ENCODE measurements around the gene CENPX. TPM values are rescaled to one million over a fixed set of nuclear protein-coding genes. Genes with fewer than 3 reads are reported as not detected.

Gene CENPX
- total and polyA plus RNA-seq, 2 of the 13 experiments (the other 11 are each of a cell fraction or from before 2014, with no cell fraction given) = 92.7 to 170 TPM

GRCh38 chr17:82055965-82056728, 33.5 kb upstream of the CENPX start (continued):
- TF ChIP-seq MTF2 (CRISPR knock-in tag; IDR thresholded peaks at IDR 0.05; ENCODE audit: borderline replicate concordance) (no peak), ZNF704 (CRISPR knock-in tag; IDR thresholded peaks at IDR 0.05; ENCODE audit: borderline replicate concordance) (no peak), ZNF7 (CRISPR knock-in tag; IDR thresholded peaks at IDR 0.05) (no peak), REL (CRISPR knock-in tag; conservative IDR thresholded peaks at IDR 0.05) (0 out of 2 replicates have a peak, but pooled peaks have one; percentile 60), NFE2L1 (CRISPR knock-in tag; IDR thresholded peaks at IDR 0.05; ENCODE audit: borderline replicate concordance) (no peak), THAP9 (CRISPR knock-in tag; IDR thresholded peaks at IDR 0.05; ENCODE audit: borderline replicate concordance) (no peak), ZNF577 (CRISPR knock-in tag; IDR thresholded peaks at IDR 0.05; ENCODE audit: borderline replicate concordance, low read depth) (no peak), MLLT10 (CRISPR knock-in tag; IDR thresholded peaks at IDR 0.05) (0 out of 2 replicates have a peak, but pooled peaks have one; percentile 44), SRSF1 (optimal IDR thresholded peaks at IDR 0.05; ENCODE audit: low read depth, low read length) (no peak), ZNF550 (CRISPR knock-in tag; IDR thresholded peaks at IDR 0.05; ENCODE audit: borderline replicate concordance) (0 out of 2 replicates have a peak, but pooled peaks have one; percentile 23), NKX3-1 (CRISPR knock-in tag; IDR thresholded peaks at IDR 0.05) (no peak), ZNF232 (CRISPR knock-in tag; IDR thresholded peaks at IDR 0.05; ENCODE audit: borderline replicate concordance) (no peak), ZNF773 (CRISPR knock-in tag; IDR thresholded peaks at IDR 0.05; ENCODE audit: borderline replicate concordance) (0 out of 2 replicates have a peak, but pooled peaks have one; percentile 14), ZNF441 (CRISPR knock-in tag; IDR thresholded peaks at IDR 0.05; ENCODE audit: borderline replicate concordance) (no peak), ZNF878 (CRISPR knock-in tag; IDR thresholded peaks at IDR 0.05) (no peak), SKIL (CRISPR knock-in tag; IDR thresholded peaks at IDR 0.05; ENCODE audit: borderline replicate concordance) (no peak), ZNF496 (CRISPR knock-in tag; IDR thresholded peaks at IDR 0.05; ENCODE audit: insufficient replicate concordance) (no peak), RBM22 (optimal IDR thresholded peaks at IDR 0.05; ENCODE audit: low read length) (peak; percentile 33), NCOA2 (CRISPR knock-in tag; IDR thresholded peaks at IDR 0.05) (no peak), ZFP82 (CRISPR knock-in tag; IDR thresholded peaks at IDR 0.05; ENCODE audit: borderline replicate concordance) (no peak), ZNF446 (CRISPR knock-in tag; IDR thresholded peaks at IDR 0.05) (no peak), DPF2 (CRISPR knock-in tag; IDR thresholded peaks at IDR 0.05; ENCODE audit: borderline replicate concordance, low read depth) (no peak), THAP11 (CRISPR knock-in tag; IDR thresholded peaks at IDR 0.05) (no peak), RBFOX2 (IDR thresholded peaks at IDR 0.05; ENCODE audit: low read depth, low read length) (peak; percentile 28; the same call in 1 of the 2 replicates)

Data from HepG2 (cell line).